DOHH2 (cell line): ENCODE measurements around the gene PROX2.

Experiments
- CTCF ChIP-seq: fragments of 200-600 bp; sonication (generic); IDR thresholded peaks from one replicate; pipeline ENCODE4 v1.5.1; 2014; ENCODE audit warnings: antibody characterized with exemption, mild to moderate bottlenecking, low read depth, low read length; ENCODE audit not compliant: poor library complexity, severe bottlenecking
- EZH2phosphoT487 ChIP-seq: fragments of 200-600 bp; sonication (generic); IDR thresholded peaks from 2 replicates; pipeline ENCODE4 v1.6.1; 2017; ENCODE audit warnings: borderline replicate concordance, mild to moderate bottlenecking, antibody characterized with exemption, low read length, moderate library complexity, mixed read lengths

- TF ChIP-seq CTCF: no peak
- no peak for TF ChIP-seq EZH2phosphoT487
These were observed 34.0 kb upstream of the PROX2 start for GRCh38 chr14:74909911-74910310.
